ENCODE data around the gene DES. TPM values are rescaled to one million over a fixed set of nuclear protein-coding genes. Genes with fewer than 3 reads are reported as not detected.

DES gene
- polyA plus RNA-seq, 1 experiment = 19.8 TPM

DNA sequence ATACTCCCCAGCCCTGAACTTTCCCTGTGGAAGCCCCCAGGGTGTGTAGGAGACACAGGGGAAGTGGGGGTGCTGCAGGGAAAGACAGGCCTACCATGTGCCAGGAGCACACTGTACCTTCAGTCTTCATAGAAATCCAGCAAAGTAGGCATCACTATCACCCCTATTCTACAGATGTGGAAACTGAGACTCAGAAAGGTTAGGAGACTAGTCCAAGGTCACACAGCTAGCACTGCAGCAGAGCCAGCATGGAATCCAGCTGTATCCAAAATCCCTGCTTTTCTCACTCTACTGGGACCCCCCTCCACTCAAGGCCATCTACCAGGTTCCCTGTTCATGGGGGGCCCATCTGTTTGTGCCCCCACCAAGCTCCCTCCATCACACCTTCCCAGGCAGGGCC is 37.3 kb upstream of the DES start:
- POLR2A ChIA-PET = no interaction called here
- DNase-seq (ENCODE audit: low read depth, low spot score) = no peak
- no peaks in the 10 kb centered on the region for H3K9me3 ChIP-seq (ENCODE audit: control insufficient read depth, insufficient read depth, low read length)
- CTCF ChIA-PET = no interaction called here
- TF ChIP-seq, protein P1, sequence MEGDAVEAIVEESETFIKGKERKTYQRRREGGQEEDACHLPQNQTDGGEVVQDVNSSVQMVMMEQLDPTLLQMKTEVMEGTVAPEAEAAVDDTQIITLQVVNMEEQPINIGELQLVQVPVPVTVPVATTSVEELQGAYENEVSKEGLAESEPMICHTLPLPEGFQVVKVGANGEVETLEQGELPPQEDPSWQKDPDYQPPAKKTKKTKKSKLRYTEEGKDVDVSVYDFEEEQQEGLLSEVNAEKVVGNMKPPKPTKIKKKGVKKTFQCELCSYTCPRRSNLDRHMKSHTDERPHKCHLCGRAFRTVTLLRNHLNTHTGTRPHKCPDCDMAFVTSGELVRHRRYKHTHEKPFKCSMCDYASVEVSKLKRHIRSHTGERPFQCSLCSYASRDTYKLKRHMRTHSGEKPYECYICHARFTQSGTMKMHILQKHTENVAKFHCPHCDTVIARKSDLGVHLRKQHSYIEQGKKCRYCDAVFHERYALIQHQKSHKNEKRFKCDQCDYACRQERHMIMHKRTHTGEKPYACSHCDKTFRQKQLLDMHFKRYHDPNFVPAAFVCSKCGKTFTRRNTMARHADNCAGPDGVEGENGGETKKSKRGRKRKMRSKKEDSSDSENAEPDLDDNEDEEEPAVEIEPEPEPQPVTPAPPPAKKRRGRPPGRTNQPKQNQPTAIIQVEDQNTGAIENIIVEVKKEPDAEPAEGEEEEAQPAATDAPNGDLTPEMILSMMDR (IDR thresholded peaks at IDR 0.05; ENCODE audit: low read depth, low read length) = no peak
- H3K27ac ChIP-seq (ENCODE audit: low read depth, low read length) = no peak overlapping the region
- no peaks in the 10 kb centered on the region for H3K27me3 ChIP-seq (ENCODE audit: control insufficient read depth, insufficient read depth, low read length)
- no peak overlapping the region for H3K4me3 ChIP-seq (ENCODE audit: low read depth, low read length)

DNA sequence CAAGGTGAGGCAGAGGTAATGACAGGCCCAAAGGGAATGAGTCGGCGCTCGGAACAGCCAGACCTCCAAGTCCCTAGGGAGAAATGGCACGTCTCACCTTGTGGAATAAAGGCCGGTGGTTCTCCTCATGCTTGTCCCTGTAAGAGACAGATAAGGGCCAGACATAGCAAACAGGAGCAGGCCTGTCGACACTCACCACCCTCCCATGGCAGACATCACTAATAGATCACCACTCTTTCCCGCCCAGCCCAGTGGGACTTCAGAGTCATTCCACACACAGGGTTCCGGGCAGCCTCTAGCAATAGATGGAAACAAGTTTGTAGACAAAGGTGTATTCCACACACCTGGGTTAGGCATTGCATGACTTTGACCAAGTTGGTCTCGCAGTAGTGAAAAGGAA is 36.7 kb upstream of the DES start:
- Histone ChIP-seq H3K4me3 (ENCODE audit: low read depth, low read length) (no peak overlapping the region), H3K27me3 (ENCODE audit: control insufficient read depth, insufficient read depth, low read length) (no peaks in the 10 kb centered on the region), H3K9me3 (ENCODE audit: control insufficient read depth, insufficient read depth, low read length) (no peaks in the 10 kb centered on the region), H3K27ac (ENCODE audit: low read depth, low read length) (no peak overlapping the region)
- ChIA-PET CTCF (no interaction called here), POLR2A (no interaction called here)
- TF ChIP-seq, protein P1 (IDR thresholded peaks at IDR 0.05; ENCODE audit: low read depth, low read length) = no peak
- no peak for DNase-seq (ENCODE audit: low read depth, low spot score)

DNA sequence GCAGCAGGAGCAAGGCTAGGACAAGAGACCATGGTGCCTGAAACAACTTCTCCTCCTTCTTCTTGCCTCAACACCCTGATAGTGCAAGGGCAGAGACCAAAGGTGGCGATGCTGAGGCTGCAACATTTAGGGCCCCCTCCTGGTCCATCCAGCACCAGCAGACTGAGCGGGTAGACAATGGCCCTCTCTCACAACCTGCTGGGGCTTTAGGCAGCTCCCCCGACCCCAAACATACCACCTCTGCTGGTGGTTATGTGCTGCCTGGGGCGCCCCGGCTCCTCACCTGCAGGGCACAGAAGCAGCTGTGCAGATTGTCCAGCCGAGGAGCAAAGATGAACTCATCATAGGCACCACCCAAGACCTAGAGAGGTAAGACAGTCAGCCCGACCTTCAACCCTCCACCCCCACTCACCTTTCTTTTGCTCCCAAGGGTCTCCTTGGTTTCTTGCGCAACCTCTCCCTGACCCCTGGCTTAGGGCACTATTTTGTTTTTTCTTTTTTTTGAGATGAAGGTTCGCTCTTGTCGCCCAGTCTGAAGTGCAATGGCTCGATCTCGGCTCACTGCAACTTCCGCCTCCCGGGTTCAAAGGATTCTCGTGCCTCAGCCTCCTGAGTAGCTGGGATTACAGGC is 34.0 kb upstream of the DES start:
- ChIA-PET CTCF (interaction anchor here (1.3 to 1.5 kb wide), 2 partner anchors 89 to 146 kb away, joined by 3 to 6 read pairs; no protein-coding TSS in a partner anchor), POLR2A (interaction anchor here (0.5 to 0.8 kb wide), 2 partner anchors 15 to 167 kb away, joined by 4 read pairs; no protein-coding TSS in a partner anchor)
- TF ChIP-seq, protein P1 (IDR thresholded peaks at IDR 0.05; ENCODE audit: low read depth, low read length) = no peak
- no peak overlapping the region for H3K27ac ChIP-seq (ENCODE audit: low read depth, low read length)
- no peaks in the 10 kb centered on the region for H3K27me3 ChIP-seq (ENCODE audit: control insufficient read depth, insufficient read depth, low read length)
- no peak for DNase-seq (ENCODE audit: low read depth, low spot score)
- H3K9me3 ChIP-seq (ENCODE audit: control insufficient read depth, insufficient read depth, low read length) = no peaks in the 10 kb centered on the region; the same call in 1 of the 2 replicates
- no peak overlapping the region for H3K4me3 ChIP-seq (ENCODE audit: low read depth, low read length)

DNA sequence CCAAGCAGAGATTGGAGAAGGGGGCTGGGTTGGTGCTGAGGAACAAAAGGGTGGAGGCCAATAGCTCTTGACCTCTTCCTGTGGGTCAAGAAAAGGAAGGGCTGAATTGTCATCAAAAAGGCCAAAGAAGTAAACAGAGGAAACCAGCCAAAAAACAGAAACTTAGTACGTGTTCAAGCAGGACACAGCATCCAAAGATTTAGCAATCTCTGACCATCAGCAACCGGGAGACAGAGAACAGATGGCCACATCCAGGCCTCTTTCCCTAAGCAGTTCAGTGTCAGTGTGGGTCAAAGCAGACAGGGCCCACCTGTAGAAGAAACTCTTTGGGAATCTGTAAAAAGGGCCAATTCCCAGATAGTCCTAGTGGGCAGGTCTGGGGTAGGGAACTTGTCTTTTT is 33.3 kb upstream of the DES start:
- Histone ChIP-seq H3K9me3 (ENCODE audit: control insufficient read depth, insufficient read depth, low read length) (no peaks in the 10 kb centered on the region; the same call in 1 of the 2 replicates), H3K4me3 (ENCODE audit: low read depth, low read length) (no peak overlapping the region), H3K27me3 (ENCODE audit: control insufficient read depth, insufficient read depth, low read length) (no peaks in the 10 kb centered on the region), H3K27ac (ENCODE audit: low read depth, low read length) (no peak overlapping the region)
- no peak for DNase-seq (ENCODE audit: low read depth, low spot score)
- TF ChIP-seq, protein P1 (IDR thresholded peaks at IDR 0.05; ENCODE audit: low read depth, low read length) = no peak
- ChIA-PET POLR2A (interaction anchor here (0.5 to 0.8 kb wide), 2 partner anchors 16 to 168 kb away, joined by 4 read pairs; no protein-coding TSS in a partner anchor), CTCF (no interaction called here)

DNA sequence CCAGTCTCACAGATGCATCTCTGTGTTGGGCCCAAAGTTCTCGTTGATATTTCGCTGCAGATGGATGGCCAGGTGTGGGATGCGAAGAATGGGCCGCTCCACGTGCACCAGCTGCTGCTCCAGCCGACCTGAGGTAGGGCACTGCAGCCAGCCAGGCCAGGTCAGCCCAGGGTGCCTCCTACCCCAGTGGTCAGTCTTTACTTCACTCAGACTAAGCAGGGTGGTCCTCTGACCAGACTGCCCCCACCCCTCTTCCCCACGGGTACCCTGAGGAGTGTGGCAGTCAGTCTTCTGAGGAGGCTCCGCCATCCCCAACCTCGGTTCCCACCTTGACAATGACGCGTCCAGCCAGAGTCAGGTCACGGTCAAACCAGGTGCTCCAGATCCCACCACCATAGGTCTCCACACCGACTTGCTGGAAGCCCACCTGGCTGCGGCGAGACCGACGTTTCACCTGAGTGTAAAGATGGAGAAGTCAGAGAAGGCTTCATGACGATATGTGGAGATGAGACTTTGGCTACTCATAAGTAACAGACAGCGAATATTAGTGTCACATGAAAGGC is 32.1 kb upstream of the DES start:
- H3K9me3 ChIP-seq (ENCODE audit: control insufficient read depth, insufficient read depth, low read length) = no peaks in the 10 kb centered on the region; the same call in 1 of the 2 replicates
- DNase-seq (ENCODE audit: low read depth, low spot score) = no peak
- ChIA-PET POLR2A (interaction anchor here (1.1 kb wide), 1 partner anchor 10 kb away, joined by 3 read pairs; no protein-coding TSS in a partner anchor), CTCF (no interaction called here)
- TF ChIP-seq, protein P1 (IDR thresholded peaks at IDR 0.05; ENCODE audit: low read depth, low read length) = no peak
- H3K27me3 ChIP-seq (ENCODE audit: control insufficient read depth, insufficient read depth, low read length) = peaks cover 3% of the 10 kb centered on the region
- H3K27ac ChIP-seq (ENCODE audit: low read depth, low read length) = no peak overlapping the region
- H3K4me3 ChIP-seq (ENCODE audit: low read depth, low read length) = no peak overlapping the region
